Hematopoietic multipotent progenitor cell treated with erythropoietin and hydrocortisone succinate and interleukin-3 and kit ligand, for 4 days (in vitro differentiated cells): Measurements from ENCODE around the gene DLGAP1.

Experiments
- DNase-seq: peaks from one replicate; pipeline ENCODE4 v3.0.0-alpha.2; 2015

DLGAP1 gene

DNA sequence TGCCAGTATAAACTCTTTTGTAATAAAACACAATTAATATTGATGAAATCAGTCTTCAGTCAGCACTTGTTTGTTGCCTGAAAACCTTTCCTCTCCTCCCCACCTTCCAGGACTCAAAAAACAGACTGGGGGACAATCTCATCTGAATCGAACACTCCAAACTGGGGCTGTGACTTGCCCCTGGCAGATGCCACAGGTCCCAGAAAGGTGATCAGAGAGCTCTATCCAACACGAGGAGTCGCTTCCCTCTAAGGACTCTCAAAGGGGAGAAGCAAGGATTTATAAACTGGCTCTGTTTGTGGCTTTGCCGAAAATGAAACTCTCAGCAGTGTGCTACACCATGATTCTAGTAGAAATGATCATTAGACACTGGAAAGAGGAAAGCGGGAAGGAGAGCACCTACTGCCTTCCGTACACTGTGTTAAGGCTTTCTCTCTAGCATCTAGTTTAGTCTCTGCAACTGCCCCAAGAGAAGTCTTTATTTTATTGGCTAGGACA lies 805.9 kb downstream of the DLGAP1 start:
- DNase-seq = no peak

DNA sequence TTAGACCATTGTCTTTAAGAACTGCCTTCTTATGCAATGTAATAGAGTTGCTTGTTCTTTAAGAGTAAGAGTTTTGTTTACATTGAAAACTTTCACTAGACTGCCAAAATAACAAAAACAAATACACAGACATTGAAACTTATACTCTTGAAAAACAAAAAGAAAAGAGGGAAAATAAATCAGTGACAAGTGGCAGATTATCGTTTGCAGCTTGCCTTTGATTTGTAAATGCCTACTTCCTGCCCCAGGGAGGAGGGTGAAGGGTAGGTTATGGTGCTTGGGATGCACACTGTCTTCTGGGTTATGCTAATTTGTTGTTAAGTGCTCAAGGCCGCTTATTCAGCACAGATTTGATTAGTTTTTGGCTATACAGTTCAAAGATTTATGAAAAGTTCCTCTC lies 806.5 kb downstream of the DLGAP1 start:
- no peak for DNase-seq

DNA sequence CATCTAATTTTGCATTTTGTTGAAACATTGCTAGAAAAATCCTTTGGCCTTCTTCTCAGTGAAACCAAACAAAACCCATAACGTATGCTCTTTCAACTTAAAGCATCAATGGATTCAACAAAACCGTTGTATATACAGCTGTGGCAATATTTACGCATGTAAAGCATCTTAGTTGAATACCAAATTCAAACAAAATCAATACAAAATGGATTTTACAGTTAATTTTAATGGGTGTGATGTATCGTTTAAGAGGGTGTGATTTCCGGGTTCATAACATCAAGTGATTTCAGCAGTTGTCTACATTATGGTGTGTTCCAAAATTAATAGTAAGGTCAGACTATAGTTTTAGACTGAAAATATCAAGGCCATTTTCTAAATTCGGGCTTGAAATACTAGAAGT lies 806.9 kb downstream of the DLGAP1 start:
- no peak for DNase-seq

DNA sequence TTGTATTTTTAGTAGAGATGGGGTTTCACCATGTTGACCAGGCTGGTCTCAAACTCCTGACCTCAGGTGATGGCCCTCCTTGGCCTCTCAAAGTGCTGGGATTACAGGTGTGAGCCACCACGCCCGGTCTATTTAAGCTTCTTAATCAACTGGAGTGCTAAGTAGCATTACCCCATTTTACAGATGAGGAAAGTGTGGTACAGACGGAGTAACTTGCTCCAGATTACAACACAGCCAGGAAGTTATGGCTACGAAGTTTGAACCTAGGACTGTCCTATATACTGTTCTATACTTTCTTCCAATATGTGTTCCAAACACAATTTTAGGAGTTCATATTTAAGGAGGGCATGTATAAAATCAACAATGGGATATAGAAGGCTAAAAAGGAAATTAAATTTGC lies 807.5 kb downstream of the DLGAP1 start:
- no peak for DNase-seq

DNA sequence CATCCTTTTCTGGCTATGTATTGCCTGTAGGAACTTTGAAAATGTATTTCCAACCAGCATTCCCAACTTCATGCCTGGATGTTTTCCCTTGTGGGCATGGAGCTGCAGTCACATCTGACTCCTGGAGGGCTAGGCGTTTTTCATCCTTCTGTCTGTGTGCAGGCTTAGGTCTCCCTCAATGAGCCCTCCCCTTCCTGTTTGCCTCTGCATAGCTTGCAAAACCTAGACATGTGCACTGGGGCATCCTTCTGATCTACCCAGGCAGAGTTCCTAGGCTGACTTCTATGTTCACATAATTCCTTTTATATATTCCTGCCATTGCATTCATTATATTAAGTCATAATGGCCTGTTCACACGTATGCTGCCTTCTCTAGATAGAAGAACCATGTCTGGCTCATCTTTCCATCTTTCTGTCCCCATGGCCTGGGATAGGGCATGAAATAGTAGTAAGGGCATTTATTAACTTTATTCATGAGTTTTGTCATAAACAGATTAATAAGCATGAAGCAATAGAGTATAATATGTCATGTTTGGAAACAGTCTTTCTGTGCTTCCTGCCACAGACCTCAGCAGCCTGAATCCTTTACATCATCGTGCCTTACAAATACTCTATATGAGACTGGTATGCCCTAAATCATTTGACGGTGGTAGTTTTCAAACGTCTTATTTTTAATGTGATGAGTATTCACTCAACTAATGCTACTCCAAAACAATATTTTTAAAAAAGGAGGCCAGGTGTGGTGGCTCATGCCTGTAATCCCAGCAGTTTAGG lies 809.5 kb downstream of the DLGAP1 start:
- peak; percentile 42 for DNase-seq

DNA sequence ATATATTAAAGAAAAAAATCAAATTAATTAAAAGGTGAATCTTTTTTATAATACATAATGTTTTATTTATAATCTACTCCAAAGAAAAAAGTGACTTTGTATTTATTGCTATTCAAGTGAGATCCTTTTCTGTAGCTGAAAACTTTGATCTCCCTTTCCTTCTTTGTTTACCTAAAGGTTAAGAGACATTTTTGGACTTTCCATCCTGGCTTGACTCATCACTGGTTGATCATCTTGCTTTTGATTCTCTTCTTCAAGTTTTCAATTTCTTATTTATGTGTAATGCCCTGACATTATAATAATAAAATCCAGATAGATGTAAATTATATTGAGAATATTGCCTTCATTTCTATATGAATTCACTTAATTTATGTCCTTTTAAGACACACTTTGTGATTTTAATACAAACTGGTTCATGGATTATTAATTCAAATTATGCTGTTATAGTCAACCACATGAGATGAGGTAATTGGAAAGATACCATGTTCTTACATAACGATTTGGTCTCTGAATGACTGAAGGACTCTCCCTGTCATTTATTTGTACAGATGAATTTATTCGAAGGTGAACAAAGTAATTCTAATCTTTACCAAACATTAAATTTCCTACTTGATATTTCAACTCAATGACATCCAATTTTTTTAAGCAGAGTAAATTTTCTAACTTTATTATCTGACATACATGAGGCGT lies 820.7 kb downstream of the DLGAP1 start:
- no peak for DNase-seq

DNA sequence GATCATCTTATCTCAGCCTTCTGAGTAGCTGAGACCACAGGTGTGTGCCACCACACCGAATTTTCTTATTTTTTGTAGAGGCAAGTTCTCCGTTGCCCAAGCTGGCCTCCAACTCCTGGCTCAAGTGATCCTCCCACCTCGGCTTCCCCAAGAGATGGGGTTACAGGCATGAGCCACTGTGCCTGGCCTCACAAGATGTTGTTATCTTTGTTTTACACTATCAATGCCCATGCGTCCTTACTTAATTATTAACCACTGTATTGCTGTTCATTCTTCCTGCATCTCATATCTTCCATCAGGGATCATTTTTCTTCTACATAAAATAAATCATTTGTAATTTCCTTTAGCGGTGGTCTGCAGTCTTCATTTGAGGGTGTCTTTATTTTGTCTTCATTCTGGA lies 823.2 kb downstream of the DLGAP1 start:
- DNase-seq = peak; percentile 68

DNA sequence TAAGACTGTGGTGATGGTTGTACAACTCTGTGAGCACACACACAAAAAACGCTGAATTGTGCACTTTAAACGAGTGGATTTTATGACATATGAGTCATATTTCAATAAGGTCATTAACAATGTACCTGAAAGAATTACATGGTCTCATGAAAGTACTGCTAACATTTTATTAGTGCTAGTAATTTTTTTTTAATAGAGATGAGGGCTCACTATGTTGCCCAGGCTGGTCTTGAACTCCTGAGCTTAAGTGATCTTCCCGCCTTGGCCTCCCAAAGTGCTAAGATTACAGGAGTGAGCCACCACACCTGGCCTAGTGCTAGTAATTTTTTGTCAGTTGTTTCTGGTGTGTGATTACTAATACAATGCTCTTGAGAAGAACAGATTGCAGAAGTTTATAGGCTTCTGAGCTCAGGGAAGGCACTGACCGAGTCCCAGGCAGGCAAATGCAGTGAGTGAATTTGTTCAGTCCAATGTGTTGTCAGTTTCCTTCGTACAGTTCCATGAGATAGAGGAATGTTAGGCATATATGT lies 828.1 kb downstream of the DLGAP1 start:
- DNase-seq = no peak

DNA sequence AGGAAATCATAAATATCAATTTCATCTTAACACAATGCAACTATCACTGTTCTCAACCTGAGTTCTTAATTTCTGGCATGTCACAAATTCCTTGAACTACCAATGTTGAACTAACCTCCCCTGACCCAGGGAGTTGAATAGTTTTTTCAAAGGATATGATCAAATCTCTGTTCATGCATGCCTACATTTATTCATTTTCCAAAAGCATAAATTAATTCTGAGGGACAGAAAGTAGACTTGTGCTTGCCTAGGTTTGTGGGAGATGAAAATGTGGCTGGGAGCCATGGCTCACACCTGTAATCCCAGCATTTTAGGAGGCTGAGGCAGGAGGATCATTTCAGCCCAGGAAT lies 829.4 kb downstream of the DLGAP1 start:
- DNase-seq = no peak

DNA sequence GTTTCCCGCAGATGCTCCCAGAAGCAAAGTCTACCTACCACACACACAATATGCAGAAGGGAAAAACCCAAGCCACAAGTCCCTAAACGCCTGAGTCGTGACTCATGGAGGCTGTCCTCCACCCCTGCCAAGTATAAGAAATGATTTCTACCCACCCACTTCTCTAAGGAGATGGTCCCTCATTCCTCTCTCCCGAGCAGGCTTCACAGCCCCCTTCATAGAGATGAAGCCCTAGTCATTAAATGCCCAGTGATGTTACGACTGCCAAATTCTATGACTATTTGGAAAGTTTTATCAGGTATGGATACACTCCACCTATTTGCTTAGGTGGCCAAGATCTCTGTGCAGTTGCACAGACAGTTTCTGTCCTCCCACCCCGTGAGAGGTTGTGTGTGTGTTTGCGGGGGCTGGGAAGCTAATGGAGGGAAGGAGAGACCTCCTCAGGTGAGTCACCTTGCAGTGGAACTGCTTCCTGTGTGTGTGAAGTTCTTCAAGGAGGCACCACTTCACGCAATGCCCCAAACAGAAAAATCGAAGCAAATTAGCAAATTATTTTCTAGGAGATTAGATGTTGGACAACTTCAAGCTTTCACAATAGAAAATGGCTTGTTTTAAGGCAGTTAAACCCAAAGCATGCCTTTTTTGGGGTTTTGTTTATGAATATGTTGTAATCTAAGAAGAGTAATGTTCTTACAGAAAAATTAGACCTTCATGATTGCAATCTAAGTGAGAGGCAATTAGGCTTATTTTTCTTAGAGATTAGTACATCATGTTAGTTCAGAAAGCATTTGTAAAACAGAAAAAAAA lies 830.0 kb downstream of the DLGAP1 start:
- DNase-seq = peak; percentile 69

DNA sequence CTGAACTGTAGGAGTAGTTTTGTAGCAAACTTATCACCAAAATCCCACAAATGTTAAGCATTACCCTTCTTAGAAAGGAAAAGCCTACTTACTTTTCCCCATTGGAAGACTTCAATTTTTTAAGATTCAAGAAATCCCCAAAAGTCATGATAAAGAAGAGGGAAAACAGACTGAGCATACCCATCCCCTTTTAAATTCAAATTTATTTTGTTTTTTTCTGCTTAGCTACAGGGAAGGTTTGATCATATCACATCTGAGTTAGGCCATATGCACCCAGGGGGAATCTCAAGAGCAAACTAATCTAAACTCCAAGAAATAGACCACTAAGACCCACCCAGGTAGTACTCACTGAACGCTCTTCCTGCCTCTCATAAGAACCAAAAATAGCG lies 830.6 kb downstream of the DLGAP1 start:
- DNase-seq = no peak

DNA sequence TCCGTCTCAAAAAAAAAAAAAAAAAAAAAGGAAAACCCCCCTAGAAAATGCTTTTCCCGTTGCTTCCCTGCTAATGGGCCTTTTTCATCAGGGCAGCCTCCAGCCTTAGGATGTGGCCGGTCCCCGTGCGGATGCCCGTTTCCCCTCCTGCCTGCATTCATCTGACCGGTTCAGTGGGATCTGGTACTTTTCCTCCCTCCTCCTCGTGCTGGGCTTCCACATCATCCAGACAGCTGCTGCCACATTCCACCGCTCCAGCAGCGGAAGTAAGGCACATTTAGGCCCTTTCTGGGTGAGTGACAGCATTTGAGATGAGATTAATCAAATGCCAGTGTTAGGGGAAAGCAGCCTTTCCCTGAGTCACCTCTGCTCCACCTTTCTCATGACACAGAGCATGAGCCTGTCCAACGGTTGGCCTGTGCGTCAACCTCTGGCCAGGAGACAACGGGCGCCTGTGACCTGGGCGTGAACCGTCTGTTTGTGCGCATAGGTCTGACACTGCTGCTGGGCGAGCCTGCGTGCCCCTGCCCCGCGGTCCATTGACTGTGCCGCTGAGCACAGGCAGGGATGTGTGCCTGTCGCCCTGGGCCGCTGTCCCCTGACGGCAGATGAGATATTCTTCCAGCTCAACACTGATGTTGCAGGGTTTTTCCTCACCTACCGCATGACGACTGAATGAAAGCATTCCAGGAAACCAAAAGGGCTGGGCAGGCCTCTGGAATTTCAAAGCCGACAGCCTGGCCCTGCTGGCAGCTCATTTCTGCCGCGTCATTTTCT lies 831.1 kb downstream of the DLGAP1 start:
- peak; percentile 75 for DNase-seq

DNA sequence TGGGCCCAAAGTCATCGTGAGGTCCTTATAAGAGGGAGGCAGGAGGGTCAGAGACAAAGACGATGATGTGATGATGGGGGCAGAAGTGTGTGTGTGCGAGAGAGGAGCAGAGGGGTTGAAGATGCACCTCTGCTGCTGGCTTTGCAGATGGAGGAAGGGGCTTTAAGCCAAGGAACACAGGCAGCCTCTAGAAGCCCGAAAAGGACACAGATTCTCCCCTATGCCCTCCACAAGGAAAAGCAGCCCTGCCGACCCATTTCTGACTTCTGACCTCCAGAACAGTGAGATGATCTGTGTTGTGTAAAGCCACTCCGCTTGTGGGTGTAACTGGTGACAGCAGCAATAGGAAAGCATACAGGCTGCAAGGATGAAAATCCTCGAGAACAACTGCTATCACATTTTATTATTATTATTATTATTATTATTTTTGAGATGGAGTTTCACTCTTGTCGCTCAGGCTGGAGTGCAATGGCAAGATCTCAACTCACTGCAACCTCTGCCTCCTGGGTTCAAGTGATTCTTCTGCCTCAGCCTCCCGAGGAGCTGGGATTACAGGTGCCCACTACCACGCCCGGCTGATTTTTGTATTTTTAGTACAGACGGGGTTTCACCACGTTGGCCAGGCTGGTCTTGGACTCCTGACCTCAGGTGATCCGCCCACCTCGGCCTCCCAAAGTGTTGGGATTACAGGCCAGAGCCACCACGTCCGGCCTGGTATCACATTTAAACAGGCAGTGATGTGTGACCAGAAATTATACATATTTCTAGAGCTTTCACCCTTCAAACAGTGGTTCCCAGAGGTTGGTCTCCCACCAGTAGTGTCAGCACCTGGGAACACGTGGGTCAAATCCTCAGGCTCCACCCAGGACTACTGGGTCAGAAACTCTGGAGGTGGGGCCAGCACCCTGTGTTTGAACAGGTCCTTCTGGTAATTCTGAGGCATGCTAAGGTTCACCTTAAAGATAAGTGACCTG lies 834.7 kb downstream of the DLGAP1 start:
- DNase-seq = no peak

DNA sequence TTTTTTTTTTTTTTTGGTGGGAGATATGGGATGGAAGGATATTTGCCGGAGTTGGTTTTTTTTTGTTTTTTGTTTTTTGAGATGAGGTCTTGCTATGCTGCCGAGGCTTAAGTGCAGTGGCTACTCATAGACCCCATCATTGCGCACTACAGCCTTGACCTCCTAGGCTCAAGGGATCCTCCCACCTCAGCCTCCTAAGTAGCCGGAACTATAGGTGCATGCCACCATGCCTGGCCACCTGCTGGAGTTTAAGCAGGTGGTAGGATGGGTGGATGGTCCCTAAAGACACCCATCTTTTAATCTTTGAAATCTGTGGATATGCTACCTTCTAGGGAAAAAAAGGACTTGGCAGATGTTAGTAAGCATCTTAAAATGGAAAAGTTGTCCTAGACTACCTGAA lies 835.4 kb downstream of the DLGAP1 start:
- DNase-seq = no peak

DNA sequence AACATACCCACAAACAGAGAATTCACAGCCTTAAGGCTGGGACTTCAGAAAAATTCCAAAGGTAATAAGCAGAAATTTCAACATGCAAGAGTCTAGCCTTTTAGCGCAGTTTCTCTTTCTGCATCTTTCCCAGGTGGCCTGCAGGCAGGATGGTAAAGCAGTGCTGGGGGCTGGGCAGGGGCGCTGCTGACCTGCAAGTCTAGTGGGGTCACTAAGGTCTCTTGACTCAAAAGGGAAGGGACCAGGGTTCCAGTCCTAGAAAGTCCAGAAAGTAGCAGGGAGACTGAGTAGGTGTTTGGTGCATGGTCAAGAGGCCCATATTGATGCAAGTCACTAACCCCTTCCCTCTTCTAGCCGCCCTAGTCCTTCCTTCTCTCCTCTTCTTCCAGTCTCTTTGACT lies 835.9 kb downstream of the DLGAP1 start:
- no peak for DNase-seq

DNA sequence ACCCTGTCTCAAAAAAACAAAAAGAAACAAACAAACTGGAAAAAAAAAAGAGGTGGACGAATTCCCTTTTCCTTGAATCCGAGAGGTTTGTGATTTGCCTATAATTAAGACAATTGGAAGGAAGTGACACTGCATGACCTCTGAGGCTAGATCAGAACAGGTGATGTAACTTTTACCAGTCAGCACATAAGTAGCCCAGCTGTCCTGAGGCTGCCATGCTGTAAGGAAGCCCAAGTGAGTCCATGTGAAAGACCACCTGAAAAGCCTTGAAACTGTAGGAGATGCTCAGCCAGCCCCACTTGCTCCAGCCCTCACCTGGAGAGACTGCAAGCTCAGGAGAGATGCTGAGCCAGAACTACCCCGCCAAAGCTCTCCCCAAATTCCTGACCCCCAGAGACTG lies 838.4 kb downstream of the DLGAP1 start:
- DNase-seq = no peak

DNA sequence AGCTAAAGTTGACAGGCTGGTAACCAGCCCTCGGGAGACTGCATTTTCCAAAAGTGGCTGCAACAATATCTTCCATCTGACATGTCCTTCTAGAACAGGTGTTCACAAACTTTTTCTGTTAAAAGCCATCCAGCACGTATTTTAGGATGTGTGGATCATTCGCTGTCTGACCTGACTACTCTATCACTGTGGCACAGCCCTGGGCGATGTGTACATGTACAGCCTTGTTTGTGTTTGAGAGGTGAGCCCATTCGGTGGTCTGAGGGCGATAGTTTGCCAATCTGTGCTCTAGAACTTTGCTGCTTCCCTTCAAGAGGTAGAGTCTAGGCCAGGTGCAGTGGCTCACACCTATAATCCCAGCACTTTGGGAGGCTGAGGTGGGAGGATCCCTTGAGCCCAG lies 839.0 kb downstream of the DLGAP1 start:
- DNase-seq = no peak

DNA sequence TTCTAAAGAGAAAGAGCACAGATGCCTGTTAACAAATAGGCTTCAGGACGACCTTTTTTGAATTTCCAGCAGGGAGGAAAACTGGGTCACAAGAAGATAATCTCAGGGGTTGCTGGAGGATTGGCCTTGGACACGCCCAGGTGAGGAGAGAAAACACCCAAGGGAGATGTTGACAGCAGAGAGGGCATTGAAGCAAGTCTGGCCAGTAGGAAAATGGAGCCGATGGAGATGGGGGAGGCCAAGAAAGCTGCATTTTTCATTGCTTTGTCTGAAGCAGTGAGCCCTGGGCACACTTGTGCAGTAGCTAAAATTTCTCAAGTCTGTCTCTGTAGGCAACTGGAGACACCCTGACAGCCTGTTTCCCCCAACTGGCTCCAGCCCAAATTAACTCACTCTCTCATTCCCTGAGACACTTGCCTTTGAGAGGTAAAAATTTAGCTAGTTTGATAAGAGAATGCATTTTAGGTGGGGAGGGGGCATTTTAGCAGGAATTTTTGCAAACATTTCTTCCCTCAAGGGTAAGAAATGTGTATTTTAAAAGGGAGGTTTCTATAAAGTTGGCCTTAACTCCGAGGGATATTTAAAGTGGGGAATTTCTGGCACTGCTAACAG lies 839.6 kb downstream of the DLGAP1 start:
- no peak for DNase-seq

DNA sequence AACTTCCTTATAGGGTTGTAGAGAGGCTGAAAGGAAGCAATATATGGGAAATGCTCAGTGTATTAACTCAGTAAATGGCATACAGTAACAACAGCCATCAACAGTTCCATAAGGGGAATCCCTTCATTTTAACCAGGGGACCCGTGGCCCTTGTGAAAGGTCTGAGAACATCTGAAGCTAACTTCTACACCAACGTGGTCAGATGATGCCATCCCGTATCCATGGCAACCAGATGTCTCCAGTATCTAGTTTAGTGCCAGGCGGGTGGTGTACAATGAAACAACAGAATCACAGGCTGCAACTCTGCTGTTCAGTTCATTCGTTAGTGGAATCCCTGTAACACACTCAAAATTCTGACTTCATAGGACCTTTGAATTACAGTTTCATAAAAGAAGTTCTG lies 842.8 kb downstream of the DLGAP1 start:
- DNase-seq = peak; percentile 72

DNA sequence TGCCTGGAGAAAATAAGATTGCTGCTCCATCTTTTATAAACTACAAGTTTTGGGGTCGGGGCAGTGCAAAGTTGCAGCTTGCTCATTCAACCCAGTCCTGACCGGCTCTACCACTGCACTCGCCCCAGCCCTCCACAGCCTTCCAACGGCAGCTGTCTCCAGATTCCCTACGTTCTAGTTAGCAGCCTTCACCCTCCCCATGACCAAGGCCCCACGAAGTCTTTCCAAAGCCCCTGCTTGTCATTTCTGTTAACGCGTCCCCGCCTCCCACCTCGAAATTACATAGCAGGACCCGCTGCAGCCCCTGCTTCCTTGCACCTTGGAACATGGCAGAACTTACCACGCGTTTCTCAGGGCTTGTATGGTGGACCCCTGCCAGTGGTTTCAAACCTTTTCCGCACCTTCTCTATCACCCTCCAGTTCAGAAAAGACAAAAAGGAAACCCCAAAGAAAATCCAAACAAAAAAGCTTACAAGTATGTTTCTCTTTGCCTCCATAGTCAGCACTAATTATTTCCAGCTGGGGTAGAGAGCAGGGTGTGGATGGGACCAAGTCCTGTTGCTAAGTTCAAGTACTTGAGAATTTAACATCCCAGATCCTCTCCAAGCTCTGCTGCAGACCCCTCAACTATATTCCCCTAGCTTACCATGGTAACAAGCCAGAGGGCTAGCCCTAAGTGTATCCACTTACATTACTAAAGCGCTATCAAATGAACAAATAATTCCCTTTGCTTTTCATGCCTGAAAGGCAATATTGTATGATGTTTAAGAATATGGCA lies 843.6 kb downstream of the DLGAP1 start:
- DNase-seq = no peak
